ENCODE data around the gene ZMYM4.

The ZMYM4 gene

DNA sequence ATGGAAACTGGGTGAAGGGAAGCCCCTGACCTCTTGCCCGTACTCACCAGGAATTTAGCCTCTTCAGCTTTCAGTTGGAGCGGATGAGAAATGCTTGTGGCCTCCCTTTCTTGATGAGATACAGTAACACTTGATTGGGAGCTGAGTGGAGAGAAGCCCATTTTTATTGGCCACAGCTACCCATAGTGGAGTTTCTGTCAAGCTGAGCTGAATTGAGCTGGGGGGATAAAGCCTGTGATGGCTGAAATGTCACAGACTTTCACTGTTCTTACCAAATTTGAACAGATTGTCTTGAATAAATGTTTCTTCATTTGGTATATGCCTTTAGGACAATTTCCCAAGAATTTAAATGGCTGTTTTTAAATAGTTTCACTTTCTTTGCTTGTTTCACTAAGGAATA lies 125.9 kb downstream of the ZMYM4 start:
- in situ Hi-C loops (cut with MboI; ENCODE audit: low sequenced_read_pairs), result no loop called here

GRCh38 chr1:35398739-35399138 lies 130.2 kb downstream of the ZMYM4 start:
- in situ Hi-C loops (cut with MboI; ENCODE audit: low sequenced_read_pairs), result no loop called here

DNA sequence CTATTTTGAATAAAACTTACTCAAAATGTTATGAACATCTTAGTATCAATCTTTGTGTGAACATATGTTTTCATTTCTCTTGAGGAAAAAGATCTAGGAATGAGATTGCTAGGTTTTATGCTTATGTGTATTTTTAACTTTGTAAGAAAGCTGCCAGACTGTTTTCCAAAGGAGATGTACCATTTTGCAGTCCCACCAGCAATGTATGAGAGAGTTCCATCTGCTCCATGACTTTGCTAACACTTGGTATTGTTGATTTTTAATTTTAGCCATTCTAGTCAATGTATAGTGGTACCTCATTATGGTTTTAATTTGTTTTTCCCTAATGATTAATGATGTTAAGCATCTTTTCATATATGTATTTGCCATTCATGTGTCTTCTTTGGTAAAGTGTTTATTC lies 132.5 kb downstream of the ZMYM4 start:
- in situ Hi-C loops (cut with MboI; ENCODE audit: low sequenced_read_pairs), result no loop called here

DNA sequence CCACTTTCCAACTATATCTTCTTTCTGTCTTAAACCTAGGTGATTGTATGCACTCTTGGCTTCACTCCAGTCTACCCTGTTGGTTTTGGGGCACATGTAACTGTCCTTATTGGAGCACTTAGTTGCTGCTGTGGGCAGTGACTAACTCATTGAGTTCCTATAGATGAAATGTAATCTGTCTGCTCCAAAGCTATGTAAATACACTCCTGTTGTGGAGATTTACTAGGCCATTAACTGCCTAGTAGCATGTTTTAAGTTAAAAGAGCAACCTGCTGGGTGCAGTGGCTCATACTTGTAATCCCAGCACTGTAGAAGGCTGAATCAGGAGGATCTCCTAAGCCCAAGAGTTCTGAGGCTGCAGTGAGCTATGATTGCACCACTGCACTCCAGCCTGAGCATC lies 137.6 kb downstream of the ZMYM4 start:
- in situ Hi-C loops (cut with MboI; ENCODE audit: low sequenced_read_pairs), result no loop called here

- in situ Hi-C loops (cut with MboI; ENCODE audit: low sequenced_read_pairs), result no loop called here
These were observed 139.2 kb downstream of the ZMYM4 start for GRCh38 chr1:35407743-35408142.

- in situ Hi-C loops (cut with MboI; ENCODE audit: low sequenced_read_pairs), result no loop called here
These were observed 140.4 kb downstream of the ZMYM4 start for GRCh38 chr1:35408925-35409324.

DNA sequence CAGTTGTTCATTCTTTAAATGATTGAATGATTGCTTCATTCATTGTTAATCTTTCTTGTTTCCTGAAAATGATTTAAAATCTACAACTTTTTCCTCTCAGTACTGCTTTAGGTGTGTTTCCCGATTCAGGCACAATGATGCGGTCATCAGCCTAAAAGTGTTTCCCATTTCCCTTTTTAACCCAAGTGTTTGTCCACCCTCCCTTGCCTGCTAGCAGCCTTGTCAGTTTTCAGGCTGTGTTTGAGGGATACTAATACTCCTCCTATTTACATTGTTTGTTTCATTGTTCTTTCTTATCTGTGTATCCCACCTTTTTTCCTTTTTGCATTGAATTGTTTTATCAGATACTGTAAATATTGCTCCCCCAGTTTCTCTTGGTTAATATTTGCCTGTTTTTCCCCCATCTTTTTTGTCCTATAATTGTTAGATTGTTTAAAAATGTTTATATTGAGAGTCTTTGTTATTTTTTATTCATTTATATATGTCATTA lies 157.6 kb downstream of the ZMYM4 start:
- in situ Hi-C loops (cut with MboI; ENCODE audit: low sequenced_read_pairs), result no loop called here

DNA sequence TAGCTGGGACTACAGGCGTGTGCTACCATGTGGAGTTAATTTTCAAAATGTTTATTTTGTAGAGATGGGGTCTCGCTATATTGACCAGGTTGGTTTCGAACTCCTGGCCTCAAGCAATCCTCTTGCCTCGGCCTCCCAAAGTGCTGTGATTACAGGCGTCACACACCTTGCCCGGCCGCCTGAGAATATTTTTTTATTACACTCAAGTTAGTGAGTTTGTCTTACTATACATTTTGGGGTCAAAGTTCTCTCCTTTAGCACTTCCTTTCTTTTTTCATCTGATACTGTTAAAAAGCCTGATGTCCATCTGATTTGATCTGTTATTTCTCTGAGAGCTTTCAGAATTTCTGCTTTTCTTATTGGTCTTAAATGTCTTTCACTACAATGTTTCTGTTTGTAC lies 159.9 kb downstream of the ZMYM4 start:
- in situ Hi-C loops (cut with MboI; ENCODE audit: low sequenced_read_pairs), result no loop called here

- in situ Hi-C loops (cut with MboI; ENCODE audit: low sequenced_read_pairs), result no loop called here
These were observed 162.3 kb downstream of the ZMYM4 start for GRCh38 chr1:35430762-35431161.

GRCh38 chr1:35431173-35431599 lies 162.7 kb downstream of the ZMYM4 start:
- in situ Hi-C loops (cut with MboI; ENCODE audit: low sequenced_read_pairs), result no loop called here

DNA sequence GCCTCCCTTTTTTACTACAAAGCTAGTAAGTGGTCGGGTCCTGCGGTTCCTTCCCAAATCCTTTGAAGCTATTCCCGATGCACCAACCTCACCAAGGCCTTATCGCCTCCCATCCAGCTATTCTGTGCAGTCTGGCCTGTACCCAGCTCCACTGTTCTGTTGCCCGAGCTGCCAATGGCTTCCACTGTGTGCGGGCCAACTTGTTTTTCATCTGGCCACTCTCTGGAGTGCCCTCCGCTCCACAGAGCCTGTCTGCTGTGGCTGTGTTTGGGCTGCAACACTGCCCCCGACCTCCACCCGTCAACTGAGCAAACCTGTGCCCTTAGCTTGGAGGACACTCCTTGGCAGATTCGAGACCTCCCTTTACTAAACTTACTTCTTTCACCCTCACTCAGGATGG lies 163.7 kb downstream of the ZMYM4 start:
- in situ Hi-C loops (cut with MboI; ENCODE audit: low sequenced_read_pairs), result no loop called here

DNA sequence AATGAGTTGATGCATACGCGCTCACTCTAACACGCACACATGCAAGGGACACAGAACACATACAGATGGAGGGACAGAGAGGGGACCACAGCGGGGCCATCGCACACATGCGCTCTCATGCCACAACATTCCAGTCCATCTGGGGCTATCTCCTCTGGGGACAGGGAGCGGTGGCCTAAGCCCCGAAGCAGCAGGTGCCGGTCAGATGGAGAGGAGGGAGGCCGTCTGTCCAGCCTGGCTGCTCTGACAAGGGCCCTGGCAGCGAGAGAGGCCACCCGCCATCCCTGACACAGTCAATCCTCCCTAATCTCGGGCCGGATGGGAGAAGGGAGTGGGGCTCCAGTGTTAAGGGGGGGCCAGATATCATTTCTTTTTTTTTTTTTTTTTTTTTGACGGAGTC lies 165.2 kb downstream of the ZMYM4 start:
- in situ Hi-C loops (cut with MboI; ENCODE audit: low sequenced_read_pairs), result no loop called here

DNA sequence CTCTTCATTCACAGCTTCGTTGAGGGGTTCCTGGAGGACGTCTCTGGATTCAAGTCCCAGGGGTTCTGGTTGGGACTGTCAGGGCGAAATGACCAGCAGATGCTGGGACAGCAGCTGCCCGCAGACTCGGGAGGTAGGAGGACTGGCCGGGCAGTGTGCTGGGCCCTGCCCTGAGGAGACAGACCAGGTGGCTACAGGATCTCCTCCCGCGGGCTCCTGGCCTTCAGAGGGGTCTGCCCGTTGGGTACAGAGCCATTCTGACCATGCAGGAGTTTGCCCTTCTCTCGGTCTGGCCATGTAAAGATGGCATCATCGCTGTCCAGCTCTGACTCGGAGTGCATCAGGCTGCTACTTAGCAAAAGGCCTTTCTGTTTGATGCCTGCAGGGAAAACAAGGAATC lies 166.2 kb downstream of the ZMYM4 start:
- in situ Hi-C loops (cut with MboI; ENCODE audit: low sequenced_read_pairs), result no loop called here

GRCh38 chr1:35436078-35436477 lies 167.6 kb downstream of the ZMYM4 start:
- in situ Hi-C loops (cut with MboI; ENCODE audit: low sequenced_read_pairs), result no loop called here

DNA sequence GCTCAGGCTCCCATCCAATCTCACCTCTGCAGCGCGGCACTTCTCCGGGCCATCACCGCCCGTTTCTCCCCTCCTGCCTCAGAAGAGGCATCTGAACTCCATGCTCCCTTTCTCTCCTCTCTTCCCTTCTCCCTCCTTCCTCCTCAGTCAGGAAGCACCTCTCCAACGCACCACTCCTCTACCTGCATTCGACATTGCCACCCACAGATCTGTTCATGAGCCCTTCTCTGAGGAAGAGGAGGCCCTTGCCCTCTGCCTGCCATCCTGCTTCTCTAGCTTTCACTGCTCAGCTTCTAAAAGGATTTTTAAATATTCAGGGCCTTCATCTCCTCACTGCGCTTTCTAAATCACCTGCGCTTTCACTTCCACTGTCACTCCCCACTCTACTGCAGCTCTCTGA lies 168.7 kb downstream of the ZMYM4 start:
- in situ Hi-C loops (cut with MboI; ENCODE audit: low sequenced_read_pairs), result no loop called here

GRCh38 chr1:35439626-35440025 lies 171.1 kb downstream of the ZMYM4 start:
- in situ Hi-C loops (cut with MboI; ENCODE audit: low sequenced_read_pairs), result no loop called here

DNA sequence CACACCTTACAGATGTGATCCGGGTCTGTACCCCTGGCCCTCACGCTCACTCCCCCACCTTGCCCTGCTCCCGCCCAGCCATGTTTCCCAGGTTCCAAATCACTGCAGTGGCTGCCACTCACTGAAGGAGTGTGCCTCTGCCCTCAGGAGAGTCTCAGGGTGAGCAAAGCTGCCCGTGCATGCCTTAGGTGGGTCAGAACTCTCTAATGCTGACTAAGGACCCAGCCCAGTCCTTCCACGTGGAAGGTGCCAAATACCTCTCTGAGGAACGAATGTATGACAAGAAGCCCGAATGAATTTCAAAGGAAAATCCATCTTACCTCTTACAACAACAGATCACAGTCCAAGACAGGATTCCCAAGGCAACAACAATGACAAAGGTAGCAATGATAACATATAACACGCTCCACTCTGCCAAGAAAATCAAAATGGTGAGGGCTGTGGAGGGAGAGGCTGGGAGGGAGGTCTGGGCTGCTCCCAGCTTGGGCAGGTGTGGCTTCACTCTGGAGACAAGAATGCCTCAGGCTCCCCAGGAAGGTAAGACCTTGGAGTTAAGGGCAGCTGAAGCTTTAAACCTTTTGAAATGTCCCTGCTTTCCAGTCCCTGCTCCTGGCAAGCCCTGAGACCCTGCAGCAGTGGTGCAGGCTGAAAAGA lies 173.5 kb downstream of the ZMYM4 start:
- in situ Hi-C loops (cut with MboI; ENCODE audit: low sequenced_read_pairs), result no loop called here

GRCh38 chr1:35442734-35443133 lies 174.2 kb downstream of the ZMYM4 start:
- in situ Hi-C loops (cut with MboI; ENCODE audit: low sequenced_read_pairs), result no loop called here

GRCh38 chr1:35443768-35444518 lies 175.4 kb downstream of the ZMYM4 start:
- in situ Hi-C loops (cut with MboI; ENCODE audit: low sequenced_read_pairs), result no loop called here

DNA sequence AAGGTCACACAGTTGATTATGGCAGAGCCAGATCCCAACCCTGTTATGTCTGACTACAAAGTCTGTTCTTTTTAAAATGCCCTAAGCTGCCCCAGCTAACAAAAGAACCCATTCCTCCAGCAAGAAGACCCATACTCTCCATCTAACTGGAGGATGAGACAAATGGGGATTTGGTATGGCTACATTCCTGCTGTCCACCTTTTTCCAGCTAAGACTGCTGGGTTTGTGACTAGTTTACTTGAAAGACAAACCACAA lies 175.9 kb downstream of the ZMYM4 start:
- in situ Hi-C loops (cut with MboI; ENCODE audit: low sequenced_read_pairs), result no loop called here

DNA sequence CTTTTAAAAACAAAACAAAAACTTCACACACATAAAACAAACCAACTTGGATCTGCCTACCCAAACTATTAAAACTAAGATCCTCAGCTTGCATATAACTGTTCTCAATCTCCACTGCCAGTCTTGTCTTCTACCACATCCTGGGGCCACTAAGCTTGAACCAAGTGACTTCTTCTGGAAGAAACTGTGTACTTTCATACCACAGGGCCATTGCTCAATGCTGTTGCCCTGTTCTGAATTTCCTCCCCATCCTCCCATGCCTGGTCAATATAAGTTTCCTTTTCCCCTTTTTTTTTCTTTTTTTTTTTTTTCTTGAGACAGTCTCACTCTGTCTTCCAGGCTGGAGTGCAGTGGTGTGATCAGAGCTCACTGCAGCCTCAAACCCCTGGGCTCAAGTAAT lies 178.8 kb downstream of the ZMYM4 start:
- in situ Hi-C loops (cut with MboI; ENCODE audit: low sequenced_read_pairs), result no loop called here

DNA sequence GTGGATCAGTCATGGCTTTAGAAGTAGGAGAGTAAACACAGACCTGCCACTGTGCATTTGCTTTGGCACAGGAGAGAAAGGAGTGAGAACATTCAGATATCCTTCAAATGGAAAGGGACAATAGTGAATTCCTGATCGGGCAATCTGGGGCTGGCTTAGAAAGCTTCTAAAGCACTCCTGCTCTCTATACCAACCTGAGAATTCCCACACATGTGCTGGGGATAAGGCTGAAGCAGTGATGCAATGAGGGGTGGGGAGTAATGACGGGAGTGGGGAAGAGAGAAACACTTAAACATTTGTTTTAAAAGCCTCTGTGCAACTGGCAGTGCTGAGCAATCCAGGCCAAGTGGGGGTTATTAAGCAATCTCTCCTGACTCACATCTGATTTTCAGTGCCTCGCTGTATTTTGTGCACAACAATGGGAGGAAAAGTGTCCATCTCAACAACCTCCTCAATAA lies 179.9 kb downstream of the ZMYM4 start:
- in situ Hi-C loops (cut with MboI; ENCODE audit: low sequenced_read_pairs), result no loop called here

All from HL-60/S4 treated with retinoic acid at 250 ng/mL for 4 days and 3 days (cell line).